Transverse colon (tissue), 4 donors: ENCODE data around the gene ELOVL4. TPM values are rescaled to one million over a fixed set of nuclear protein-coding genes. Genes with fewer than 3 reads are reported as not detected.

Source experiments
- DNase-seq: peaks from one replicate; pipeline ENCODE4 v3.0.0-alpha.2; 2019
- H3K27ac ChIP-seq, 4 donors: fragments of 200-600 bp; sonication (generic); 2 replicates each; pipeline ENCODE4 v1.5.1; 2016 to 2018; ENCODE audit warnings: inconsistent platforms in 4 of 4
- H3K27me3 ChIP-seq: fragments of 200-600 bp; sonication (generic); 2 replicates; pipeline ENCODE4 v1.5.1; 2017; ENCODE audit warnings: inconsistent platforms
- H3K36me3 ChIP-seq, 4 donors: fragments of 200-600 bp; sonication (generic); 2 replicates each; pipeline ENCODE4 v1.5.1; 2017 to 2019; ENCODE audit warnings: inconsistent platforms in 4 of 4
- H3K4me1 ChIP-seq, 4 donors: fragments of 200-600 bp; sonication (generic); 2 replicates each; pipeline ENCODE4 v1.5.1; 2017 to 2020; ENCODE audit warnings: inconsistent platforms in 4 of 4
- H3K4me3 ChIP-seq, 4 donors: fragments of 200-600 bp; sonication (generic); 1 replicate in 1 of 4; 2 replicates in 3 of 4; pipeline versions ENCODE4 v1.5.1 to v1.6.1; 2017 to 2019; ENCODE audit warnings: inconsistent platforms in 4 of 4
- H3K9me3 ChIP-seq, 2 donors: fragments of 200-600 bp; sonication (generic); 2 replicates each; pipeline ENCODE4 v1.5.1; 2017 to 2019; ENCODE audit warnings: inconsistent platforms in 2 of 2
- EP300 ChIP-seq: sonication (generic); formaldehyde crosslinking; IDR thresholded peaks from one replicate; pipeline ENCODE4 v1.6.1; 2017; ENCODE audit warnings: antibody characterized with exemption, low read depth
- POLR2A ChIP-seq: fragments of 450-650 bp; IDR thresholded peaks from one replicate; pipeline ENCODE4 v1.6.1; 2016; ENCODE audit warnings: antibody characterized with exemption, mild to moderate bottlenecking, moderate library complexity
- POLR2AphosphoS5 ChIP-seq, 3 donors: sonication (generic); formaldehyde crosslinking; IDR thresholded peaks; one replicate each; pipeline ENCODE4 v1.6.1; 2016; ENCODE audit warnings: antibody characterized with exemption in 3 of 3
- WGBS, 2 donors: methylation state at CpG; one replicate each; pipeline ENCODE4 v1.1.5; 2018; ENCODE audit warnings: low coverage in 1 of 2; 5-methylcytosine and 5-hydroxymethylcytosine counted together
- in situ Hi-C, 4 donors: fragments of 200-750 bp; cut with MboI; loops; one replicate each; pipeline versions ENCODE4 v1.15.0 to v1.15.1; 2017; ENCODE audit warnings: low sequenced_read_pairs in 3 of 4, low pct_ligation_motif_present in 1 of 4, low pct_unique_long_range_greater_than_20kb in 1 of 4
- intact Hi-C: fragments of 100-400 bp; cut with DNase I; formaldehyde crosslinking; loops from one replicate; pipeline ENCODE4 v1.15.1; 2023; ENCODE audit warnings: low total_unique reads
- total RNA-seq, 4 donors: library from RNA; depleted of rRNA; stranded (reverse); fragments of >200 nt; gene quantifications; one replicate each; pipeline ENCODE4 v1.1.0, GENCODE V29; 2016
- TF ChIP-seq, protein P1 (sequence below), 5 experiments: fragments of 200-600 bp in 3 of 5; fragments of 450-650 bp in 2 of 5; sonication (generic) in 3 of 5; IDR thresholded peaks; 1 replicate in 2 of 5; 2 replicates in 3 of 5; pipeline ENCODE4 v1.5.1; 2016 to 2017; ENCODE audit warnings: antibody characterized with exemption in 5 of 5, inconsistent platforms in 3 of 5, mild to moderate bottlenecking in 2 of 5, moderate library complexity in 1 of 5

ELOVL4 gene
- total RNA-seq, 4 donors from 2014 or later: 0.32 to 0.68 TPM; not detected in 2

DNA sequence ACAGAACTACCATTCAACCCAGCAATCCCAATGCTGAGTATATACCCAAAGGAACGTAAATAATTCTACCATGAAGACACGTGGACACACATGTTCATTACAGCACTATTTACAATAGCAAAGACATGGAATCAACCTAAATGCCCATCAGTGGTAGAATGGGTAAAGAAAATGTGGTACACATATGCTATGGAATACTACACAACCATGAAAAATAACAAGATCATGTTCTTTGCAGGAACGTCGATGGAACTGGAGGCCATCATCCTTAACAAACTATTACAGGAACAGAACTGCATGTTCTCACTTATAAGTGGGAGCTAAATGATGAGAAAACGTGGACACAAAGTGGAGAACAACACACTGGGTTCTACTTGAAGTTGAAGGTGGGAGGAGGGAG lies 22.4 kb upstream of the ELOVL4 start:
- no peaks in the 10 kb centered on the region for H3K4me1 ChIP-seq
- 85 to 87% methylated on average over 5 of the region's 5 CpGs for WGBS, 2 donors
- no peaks in the 10 kb centered on the region for H3K27me3 ChIP-seq
- TF ChIP-seq POLR2AphosphoS5 (IDR thresholded peaks at IDR 0.05): no peak
- TF ChIP-seq, protein P1, sequence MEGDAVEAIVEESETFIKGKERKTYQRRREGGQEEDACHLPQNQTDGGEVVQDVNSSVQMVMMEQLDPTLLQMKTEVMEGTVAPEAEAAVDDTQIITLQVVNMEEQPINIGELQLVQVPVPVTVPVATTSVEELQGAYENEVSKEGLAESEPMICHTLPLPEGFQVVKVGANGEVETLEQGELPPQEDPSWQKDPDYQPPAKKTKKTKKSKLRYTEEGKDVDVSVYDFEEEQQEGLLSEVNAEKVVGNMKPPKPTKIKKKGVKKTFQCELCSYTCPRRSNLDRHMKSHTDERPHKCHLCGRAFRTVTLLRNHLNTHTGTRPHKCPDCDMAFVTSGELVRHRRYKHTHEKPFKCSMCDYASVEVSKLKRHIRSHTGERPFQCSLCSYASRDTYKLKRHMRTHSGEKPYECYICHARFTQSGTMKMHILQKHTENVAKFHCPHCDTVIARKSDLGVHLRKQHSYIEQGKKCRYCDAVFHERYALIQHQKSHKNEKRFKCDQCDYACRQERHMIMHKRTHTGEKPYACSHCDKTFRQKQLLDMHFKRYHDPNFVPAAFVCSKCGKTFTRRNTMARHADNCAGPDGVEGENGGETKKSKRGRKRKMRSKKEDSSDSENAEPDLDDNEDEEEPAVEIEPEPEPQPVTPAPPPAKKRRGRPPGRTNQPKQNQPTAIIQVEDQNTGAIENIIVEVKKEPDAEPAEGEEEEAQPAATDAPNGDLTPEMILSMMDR (IDR thresholded peaks at IDR 0.05): no peak
- no peak for TF ChIP-seq EP300
- no peak for TF ChIP-seq POLR2A
- H3K4me3 ChIP-seq: no peak overlapping the region
- in situ Hi-C loops: no loop called here
- intact Hi-C loops: no loop called here
- peaks cover 0 to 5% of the 10 kb centered on the region in 2 donors for H3K9me3 ChIP-seq
- H3K27ac ChIP-seq: no peak overlapping the region
- no peak for DNase-seq
- H3K36me3 ChIP-seq: no peaks in the 10 kb centered on the region

DNA sequence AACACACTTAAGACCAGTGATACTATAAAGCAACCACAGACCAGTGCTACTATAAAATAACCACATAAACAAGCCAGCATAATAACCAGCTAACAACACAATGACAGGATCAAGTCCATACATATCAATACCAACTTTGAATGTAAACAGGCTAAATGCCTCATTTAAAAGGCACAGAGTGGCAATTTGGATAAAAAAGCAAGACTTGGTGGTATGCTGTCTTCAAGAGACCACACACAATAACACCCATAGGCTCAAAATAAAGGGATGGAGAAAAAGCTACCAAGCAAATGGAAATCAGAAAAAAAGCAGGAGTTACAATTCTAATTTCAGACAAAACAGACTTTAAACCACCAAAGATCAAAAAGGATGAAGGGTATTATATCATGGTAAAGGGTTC lies 19.8 kb upstream of the ELOVL4 start:
- Histone ChIP-seq H3K4me3 (no peak overlapping the region), H3K4me1 (no peaks in the 10 kb centered on the region), H3K27me3 (no peaks in the 10 kb centered on the region), H3K36me3 (no peaks in the 10 kb centered on the region), H3K27ac (no peak overlapping the region), H3K9me3 (peaks cover 0 to 5% of the 10 kb centered on the region in 2 donors)
- TF ChIP-seq POLR2A (no peak), EP300 (no peak), POLR2AphosphoS5 (IDR thresholded peaks at IDR 0.05) (no peak)
- TF ChIP-seq, protein P1 (IDR thresholded peaks at IDR 0.05): no peak
- intact Hi-C loops (no loop called here), in situ Hi-C loops (no loop called here)
- no peak for DNase-seq

DNA sequence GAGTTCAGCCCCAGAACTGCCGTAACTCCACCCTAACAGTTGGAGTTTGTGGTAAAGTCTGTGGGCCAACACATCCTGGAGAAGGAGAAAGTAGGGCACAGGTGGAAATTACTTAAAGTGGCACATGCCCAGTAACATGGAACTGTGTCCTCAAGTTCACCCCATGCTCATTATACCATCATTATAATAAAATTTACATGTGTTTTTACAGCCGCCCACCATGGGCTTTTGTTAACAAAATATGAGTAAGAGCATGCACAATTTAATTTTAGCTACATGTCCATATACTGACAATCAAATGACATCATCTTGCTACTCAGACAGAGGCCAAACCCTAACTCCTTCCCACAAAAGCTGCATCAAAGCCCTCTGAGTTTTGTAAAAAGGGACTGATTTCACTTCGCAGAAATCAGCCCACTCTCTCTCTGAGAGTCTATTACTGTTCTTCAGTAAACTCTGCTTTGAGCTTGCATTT lies 17.3 kb upstream of the ELOVL4 start:
- Histone ChIP-seq H3K4me3 (no peak overlapping the region), H3K36me3 (no peaks in the 10 kb centered on the region), H3K27me3 (no peaks in the 10 kb centered on the region), H3K27ac (no peak overlapping the region), H3K4me1 (no peaks in the 10 kb centered on the region), H3K9me3 (no peaks in the 10 kb centered on the region)
- TF ChIP-seq POLR2AphosphoS5 (IDR thresholded peaks at IDR 0.05) (no peak), EP300 (no peak), POLR2A (no peak)
- TF ChIP-seq, protein P1 (IDR thresholded peaks at IDR 0.05): no peak
- DNase-seq: no peak
- intact Hi-C loops: no loop called here
- WGBS, 2 donors: 76 to 79% methylated on average over 3 of the region's 3 CpGs
- in situ Hi-C loops: no loop called here

DNA sequence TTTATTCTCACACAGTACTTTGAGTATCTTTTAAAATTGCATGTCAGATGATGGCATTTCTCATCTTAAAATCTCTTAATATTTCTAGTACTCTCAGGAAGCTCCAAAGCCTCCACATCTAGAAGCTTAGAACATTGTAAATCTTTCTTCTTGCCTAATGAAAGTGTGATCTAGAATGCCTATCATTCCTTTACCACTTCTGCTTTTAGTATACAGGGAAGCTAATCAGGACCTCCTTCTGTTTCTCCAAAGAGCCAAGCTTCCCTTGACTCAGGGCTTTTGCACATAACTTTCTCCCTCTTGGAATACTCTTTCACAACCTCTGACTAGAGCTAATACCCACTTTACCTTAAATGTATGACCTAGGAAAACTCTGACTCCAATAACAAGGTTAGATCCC lies 7.5 kb upstream of the ELOVL4 start:
- DNase-seq: no peak
- intact Hi-C loops: no loop called here
- H3K4me3 ChIP-seq: no peak overlapping the region
- in situ Hi-C loops: no loop called here
- H3K27ac ChIP-seq: no peak overlapping the region
- no peaks in the 10 kb centered on the region for H3K36me3 ChIP-seq
- H3K27me3 ChIP-seq: no peaks in the 10 kb centered on the region
- TF ChIP-seq POLR2A (no peak), EP300 (no peak), POLR2AphosphoS5 (IDR thresholded peaks at IDR 0.05) (no peak)
- TF ChIP-seq, protein P1 (IDR thresholded peaks at IDR 0.05): no peak
- no peaks in the 10 kb centered on the region for H3K9me3 ChIP-seq
- H3K4me1 ChIP-seq: no peaks in the 10 kb centered on the region
